Choroid plexus epithelial cell (primary cell): Measurements from ENCODE around the gene EXOC3L4.

Source experiments
- DNase-seq: peaks from one replicate; pipeline ENCODE4 v3.0.0-alpha.2; 2010; ENCODE audit warnings: low read depth
- H3K4me3 ChIP-seq: 2 replicates; pipeline ENCODE4 v1.5.1; 2011; ENCODE audit warnings: low read depth, mild to moderate bottlenecking, control low read depth, low read length, moderate library complexity
- TF ChIP-seq, protein P1 (sequence below): conservative IDR thresholded peaks from 2 replicates; pipeline ENCODE4 v1.5.1; 2011; ENCODE audit warnings: low read depth, mild to moderate bottlenecking, control low read depth, inconsistent platforms, low read length, moderate library complexity

Gene EXOC3L4

DNA sequence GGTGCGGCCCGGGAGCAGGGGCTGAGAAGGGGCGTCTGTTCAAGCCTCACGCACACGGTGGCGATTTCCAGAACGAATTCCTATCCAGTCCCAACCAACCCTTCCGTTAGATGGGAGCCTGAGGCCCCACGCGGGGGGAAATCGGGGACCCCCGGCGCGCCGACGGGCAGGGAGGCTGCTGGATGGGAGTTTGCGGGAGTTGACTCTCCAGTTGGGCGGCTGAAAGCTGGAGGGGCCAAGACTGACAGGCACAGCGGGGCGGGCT is 9.8 kb downstream of the EXOC3L4 start:
- H3K4me3 ChIP-seq: no peak overlapping the region
- TF ChIP-seq, protein P1, sequence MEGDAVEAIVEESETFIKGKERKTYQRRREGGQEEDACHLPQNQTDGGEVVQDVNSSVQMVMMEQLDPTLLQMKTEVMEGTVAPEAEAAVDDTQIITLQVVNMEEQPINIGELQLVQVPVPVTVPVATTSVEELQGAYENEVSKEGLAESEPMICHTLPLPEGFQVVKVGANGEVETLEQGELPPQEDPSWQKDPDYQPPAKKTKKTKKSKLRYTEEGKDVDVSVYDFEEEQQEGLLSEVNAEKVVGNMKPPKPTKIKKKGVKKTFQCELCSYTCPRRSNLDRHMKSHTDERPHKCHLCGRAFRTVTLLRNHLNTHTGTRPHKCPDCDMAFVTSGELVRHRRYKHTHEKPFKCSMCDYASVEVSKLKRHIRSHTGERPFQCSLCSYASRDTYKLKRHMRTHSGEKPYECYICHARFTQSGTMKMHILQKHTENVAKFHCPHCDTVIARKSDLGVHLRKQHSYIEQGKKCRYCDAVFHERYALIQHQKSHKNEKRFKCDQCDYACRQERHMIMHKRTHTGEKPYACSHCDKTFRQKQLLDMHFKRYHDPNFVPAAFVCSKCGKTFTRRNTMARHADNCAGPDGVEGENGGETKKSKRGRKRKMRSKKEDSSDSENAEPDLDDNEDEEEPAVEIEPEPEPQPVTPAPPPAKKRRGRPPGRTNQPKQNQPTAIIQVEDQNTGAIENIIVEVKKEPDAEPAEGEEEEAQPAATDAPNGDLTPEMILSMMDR: no peak
- DNase-seq: no peak

DNA sequence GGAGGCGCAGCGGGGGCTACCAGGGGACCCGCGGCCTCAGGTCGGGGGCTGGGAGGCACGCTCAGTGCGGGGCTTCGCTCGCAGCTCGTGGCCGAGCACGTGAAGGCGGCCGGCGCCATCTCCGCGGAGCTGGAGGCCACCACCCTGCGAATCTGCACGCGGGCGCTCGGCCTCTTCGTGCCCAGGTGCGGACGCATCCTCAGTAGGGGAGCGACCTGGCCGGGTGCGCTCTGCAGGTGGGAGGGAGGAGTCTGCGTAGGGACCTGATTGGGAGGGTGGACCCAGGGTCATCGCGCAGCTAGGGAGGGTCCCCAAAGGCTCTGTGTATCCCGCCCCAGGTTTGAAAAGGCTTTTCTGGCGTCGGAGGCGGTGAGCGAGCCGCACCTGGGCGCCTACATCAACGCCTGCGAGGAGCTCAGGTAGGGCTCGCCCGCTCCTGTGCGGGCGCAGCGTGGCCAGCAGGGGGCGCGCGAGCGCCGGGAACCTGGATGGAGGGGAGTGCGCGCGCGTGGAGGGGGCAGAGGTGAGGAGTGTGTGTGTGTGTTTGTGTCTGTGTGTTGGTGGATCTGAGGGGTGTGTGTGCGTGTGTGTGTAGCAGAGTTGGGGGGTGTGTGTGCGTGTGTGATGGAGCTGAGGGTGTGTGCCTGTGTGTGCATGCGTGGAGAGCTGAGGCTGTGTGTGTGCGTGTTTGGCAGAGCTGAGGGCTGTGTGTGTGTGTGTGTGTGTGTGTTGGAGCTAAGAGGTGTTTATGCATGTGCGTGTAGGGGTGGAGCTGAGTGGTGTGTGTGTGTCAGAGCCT is 10.3 kb downstream of the EXOC3L4 start:
- DNase-seq: peak; percentile 66
- TF ChIP-seq, protein P1: peak; percentile 78
- no peak overlapping the region for H3K4me3 ChIP-seq

DNA sequence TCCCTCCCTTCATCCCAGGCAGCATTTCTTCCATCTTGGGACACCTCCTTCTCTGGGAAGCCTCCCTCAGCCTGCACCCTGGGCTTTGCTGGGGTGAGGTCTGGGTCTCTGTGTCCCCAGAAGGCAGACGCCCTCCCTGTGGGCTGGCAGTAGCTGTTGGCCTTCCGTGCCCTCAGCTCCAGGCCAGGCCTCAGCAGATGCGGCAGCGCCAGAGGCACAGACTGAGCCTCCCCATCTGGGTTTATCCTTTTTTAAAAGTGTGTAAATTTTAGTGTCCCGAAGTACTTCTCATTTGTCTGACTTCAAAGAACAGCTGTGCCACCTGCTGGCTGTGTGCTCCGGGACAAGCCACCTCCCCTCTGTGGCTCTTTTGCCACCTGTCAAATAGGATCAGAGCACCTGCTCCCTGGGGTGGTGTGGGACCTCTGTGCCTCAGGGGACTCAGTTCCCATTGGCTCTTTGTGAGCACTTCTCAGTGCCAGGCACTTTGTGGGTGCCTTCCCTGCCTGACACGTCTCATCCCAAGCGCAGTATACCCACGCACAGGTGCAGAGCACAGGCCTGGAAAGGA is 11.1 kb downstream of the EXOC3L4 start:
- DNase-seq: no peak
- TF ChIP-seq, protein P1: peak; percentile 10
- no peak overlapping the region for H3K4me3 ChIP-seq

DNA sequence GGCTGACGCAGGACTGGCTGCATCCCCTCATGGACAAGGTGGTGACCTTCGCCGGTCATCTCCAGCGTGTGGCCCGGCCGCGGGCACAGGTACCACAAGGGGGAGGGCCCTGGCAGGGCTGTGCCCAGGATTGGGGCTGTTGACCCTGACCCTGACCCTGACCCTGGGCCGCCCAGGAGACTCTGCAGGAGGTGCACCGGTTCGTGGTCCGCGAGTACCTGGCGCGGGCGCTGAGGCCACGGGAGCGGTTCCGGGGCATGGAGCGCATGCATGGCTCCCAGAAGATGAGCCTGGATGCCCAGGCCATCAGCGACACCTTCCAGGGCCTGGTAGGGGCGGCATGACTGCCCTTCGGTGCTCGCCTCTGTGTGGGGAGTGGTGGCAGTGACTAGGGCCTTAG is 12.9 kb downstream of the EXOC3L4 start:
- TF ChIP-seq, protein P1: no peak
- DNase-seq: no peak
- no peak overlapping the region for H3K4me3 ChIP-seq

DNA sequence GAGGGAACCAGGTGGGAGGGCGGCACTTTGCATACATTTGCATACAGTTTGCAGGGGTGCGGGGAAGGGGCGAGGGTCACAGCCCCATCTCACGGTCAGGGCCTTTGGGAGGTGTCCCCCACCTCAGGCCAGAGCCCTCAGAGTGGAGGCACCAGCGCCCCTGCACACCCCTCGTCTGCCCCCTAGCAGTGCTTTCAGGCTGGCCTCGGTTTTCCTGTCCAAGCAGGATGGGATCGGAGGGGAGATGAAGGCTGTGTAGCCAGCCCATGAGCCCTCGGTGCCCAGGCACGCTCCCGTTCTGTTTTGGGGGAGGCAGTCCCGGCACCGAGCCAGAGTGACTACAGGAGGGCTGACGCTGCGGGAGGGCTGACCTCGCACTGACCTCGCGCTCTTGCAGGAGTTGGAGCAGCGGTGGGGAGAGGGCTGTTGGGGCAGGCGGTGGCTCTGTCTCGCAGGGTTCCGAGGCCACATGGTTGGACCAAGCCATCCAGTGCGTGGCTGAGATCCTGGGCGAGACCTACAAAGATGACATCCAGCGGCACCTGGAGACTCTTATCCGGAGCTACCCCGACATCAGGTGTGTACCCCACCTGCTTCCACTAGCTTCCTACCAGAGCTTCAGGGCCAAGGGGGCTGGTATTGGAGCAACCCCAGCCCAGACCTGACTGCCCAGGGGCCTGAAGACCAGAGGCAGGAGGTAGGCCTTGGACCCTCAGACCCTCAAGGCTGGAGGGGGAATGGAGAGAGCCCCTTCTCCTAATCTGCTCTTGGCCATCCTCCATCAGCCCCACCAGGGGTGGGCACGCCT is 13.6 kb downstream of the EXOC3L4 start:
- no peak overlapping the region for H3K4me3 ChIP-seq
- no peak for DNase-seq
- TF ChIP-seq, protein P1: no peak

DNA sequence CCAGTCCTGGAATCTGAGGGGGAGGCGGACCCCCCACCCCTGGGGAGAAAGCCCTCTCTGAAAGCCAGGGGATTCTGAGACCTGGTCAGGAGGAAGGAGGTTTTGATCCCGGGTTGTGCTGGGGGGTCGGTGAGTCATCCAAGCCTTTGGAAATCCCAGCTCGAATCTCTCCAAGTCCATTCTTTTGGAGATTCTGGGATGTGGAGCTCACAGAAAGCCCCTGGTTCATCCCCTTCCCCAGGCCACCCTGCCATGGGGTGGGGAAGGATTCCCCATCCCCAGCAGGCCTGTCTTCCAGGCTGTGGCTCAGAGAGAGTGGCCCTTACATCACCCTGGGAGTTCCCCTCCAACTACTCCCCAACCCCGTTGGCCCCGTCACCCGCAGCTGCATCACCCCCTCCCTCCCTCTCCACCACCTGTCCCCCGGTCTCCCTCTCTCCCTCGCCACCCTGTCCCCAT is 14.3 kb downstream of the EXOC3L4 start:
- DNase-seq: peak; percentile 40
- TF ChIP-seq, protein P1: no peak
- no peak overlapping the region for H3K4me3 ChIP-seq
